ENCODE measurements around the gene TBC1D14.

TBC1D14 gene

DNA sequence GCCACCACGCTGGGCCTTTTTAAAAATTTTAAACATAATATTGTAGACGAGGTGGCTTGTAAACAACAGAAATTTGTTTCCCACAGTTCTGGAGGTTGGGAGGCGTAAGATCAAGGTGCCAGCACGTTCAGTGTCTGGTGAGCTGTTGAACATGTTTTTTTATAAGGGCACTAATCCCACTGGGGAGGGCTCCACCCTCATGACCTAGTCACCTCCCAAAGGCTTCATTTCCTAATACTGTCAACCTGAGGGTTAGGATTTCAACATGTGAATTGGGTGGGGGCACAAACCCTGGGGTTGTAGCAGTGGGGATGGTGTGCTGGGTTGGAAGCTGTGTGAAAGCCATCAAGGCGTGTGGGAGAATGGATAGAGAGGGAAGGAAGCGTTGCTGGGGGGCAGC lies 27.6 kb downstream of the TBC1D14 start:
- no peaks in the 10 kb centered on the region for H3K36me3 ChIP-seq
- no peak for DNase-seq
- H3K27me3 ChIP-seq, result no peaks in the 10 kb centered on the region
- TF ChIP-seq, protein P1, sequence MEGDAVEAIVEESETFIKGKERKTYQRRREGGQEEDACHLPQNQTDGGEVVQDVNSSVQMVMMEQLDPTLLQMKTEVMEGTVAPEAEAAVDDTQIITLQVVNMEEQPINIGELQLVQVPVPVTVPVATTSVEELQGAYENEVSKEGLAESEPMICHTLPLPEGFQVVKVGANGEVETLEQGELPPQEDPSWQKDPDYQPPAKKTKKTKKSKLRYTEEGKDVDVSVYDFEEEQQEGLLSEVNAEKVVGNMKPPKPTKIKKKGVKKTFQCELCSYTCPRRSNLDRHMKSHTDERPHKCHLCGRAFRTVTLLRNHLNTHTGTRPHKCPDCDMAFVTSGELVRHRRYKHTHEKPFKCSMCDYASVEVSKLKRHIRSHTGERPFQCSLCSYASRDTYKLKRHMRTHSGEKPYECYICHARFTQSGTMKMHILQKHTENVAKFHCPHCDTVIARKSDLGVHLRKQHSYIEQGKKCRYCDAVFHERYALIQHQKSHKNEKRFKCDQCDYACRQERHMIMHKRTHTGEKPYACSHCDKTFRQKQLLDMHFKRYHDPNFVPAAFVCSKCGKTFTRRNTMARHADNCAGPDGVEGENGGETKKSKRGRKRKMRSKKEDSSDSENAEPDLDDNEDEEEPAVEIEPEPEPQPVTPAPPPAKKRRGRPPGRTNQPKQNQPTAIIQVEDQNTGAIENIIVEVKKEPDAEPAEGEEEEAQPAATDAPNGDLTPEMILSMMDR (IDR thresholded peaks at IDR 0.05; ENCODE audit: low read depth, low read length), result no peak
- peaks cover 5% of the 10 kb centered on the region; the same call in 1 of the 2 replicates for H3K4me1 ChIP-seq
- H3K9me3 ChIP-seq, result no peaks in the 10 kb centered on the region
- H3K4me3 ChIP-seq (ENCODE audit: low read depth, low read length), result no peak overlapping the region

DNA sequence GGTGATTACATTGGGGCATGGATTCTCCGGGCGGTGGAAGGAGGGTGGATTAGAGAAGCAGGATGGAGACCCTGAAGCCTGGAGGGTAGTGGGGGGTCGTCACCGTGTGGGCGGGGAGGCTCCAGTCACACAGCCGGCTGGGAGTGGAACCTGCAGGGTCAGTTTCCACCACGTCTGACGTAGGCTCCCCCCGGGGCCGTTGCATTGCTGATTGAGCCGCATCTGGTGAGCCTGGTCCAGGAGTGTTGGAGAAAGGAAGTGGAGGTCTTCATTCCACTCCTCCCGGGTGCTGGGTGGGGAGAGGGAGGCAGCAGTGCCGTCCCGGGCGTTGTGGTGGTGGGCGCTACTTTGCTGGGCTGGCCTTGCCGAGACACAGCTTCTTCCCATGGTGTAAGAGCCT lies 28.1 kb downstream of the TBC1D14 start:
- no peaks in the 10 kb centered on the region for H3K36me3 ChIP-seq
- DNase-seq, result no peak
- no peak overlapping the region for H3K4me3 ChIP-seq (ENCODE audit: low read depth, low read length)
- H3K4me1 ChIP-seq, result peaks cover 5% of the 10 kb centered on the region; the same call in 1 of the 2 replicates
- H3K9me3 ChIP-seq, result no peaks in the 10 kb centered on the region
- no peaks in the 10 kb centered on the region for H3K27me3 ChIP-seq
- TF ChIP-seq, protein P1 (IDR thresholded peaks at IDR 0.05; ENCODE audit: low read depth, low read length), result no peak

GRCh38 chr4:6938237-6938636 lies 28.6 kb downstream of the TBC1D14 start:
- no peak overlapping the region for H3K4me3 ChIP-seq (ENCODE audit: low read depth, low read length)
- TF ChIP-seq, protein P1 (IDR thresholded peaks at IDR 0.05; ENCODE audit: low read depth, low read length), result no peak
- H3K27me3 ChIP-seq, result no peaks in the 10 kb centered on the region
- no peaks in the 10 kb centered on the region for H3K9me3 ChIP-seq
- H3K4me1 ChIP-seq, result peaks cover 5% of the 10 kb centered on the region; the same call in 1 of the 2 replicates
- H3K36me3 ChIP-seq, result no peaks in the 10 kb centered on the region
- no peak for DNase-seq

GRCh38 chr4:6938647-6939271 lies 29.1 kb downstream of the TBC1D14 start:
- Histone ChIP-seq H3K9me3 (no peaks in the 10 kb centered on the region), H3K4me3 (ENCODE audit: low read depth, low read length) (no peak overlapping the region), H3K27me3 (no peaks in the 10 kb centered on the region), H3K36me3 (no peaks in the 10 kb centered on the region), H3K4me1 (peaks cover 7% of the 10 kb centered on the region; the same call in 1 of the 2 replicates)
- no peak for DNase-seq
- TF ChIP-seq, protein P1 (IDR thresholded peaks at IDR 0.05; ENCODE audit: low read depth, low read length), result no peak

DNA sequence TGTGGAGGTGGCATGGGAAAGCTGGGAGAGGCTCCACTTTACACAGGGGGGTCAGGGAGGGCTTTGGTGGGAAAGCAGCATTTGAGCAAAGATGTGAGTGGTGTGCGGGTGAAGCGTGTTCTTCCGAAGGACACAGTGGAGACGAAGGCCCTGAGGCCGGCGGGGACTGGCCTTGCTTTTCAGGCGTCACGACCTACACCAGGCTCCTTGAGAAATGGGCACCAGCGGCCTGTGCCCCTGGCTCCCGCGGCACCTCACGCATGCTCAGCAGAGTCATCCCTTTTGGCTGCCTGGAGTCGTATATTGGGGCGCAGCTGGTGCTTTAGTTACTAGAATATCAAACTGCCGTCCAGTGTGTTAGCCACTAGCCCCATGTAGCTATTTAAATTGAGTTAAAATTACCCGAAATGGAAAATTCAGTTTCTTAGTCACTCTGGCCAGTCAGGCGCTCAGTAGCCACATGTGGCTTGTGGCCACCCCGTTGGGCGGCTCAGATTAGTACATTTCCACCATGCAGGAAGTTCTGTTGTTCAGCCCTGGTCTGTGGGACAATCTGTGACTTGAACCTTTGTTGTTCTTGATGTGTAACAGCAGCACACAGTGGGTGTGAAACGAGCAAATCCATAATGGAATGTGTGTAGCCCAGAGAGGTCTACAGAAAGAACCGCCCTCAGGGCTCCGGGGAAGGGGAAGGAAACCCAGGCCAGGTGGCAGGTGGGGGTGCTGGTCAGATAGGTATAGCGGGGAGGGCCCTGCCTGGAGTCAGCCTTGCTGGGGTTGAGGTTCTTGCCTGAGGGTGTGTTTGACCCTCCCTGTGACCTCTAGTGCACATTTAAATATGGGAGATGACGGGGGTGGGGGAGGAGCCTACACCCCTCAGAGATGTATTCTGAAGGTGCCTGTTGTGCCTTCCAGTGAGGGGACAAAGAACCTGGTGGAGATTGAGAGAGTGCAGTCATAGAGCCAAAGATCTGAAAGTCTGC lies 30.4 kb downstream of the TBC1D14 start:
- Histone ChIP-seq H3K27me3 (no peaks in the 10 kb centered on the region), H3K4me3 (ENCODE audit: low read depth, low read length) (no peak overlapping the region), H3K4me1 (peaks cover 7% of the 10 kb centered on the region; the same call in 1 of the 2 replicates), H3K36me3 (no peaks in the 10 kb centered on the region), H3K9me3 (no peaks in the 10 kb centered on the region)
- DNase-seq, result no peak
- TF ChIP-seq, protein P1 (IDR thresholded peaks at IDR 0.05; ENCODE audit: low read depth, low read length), result no peak

Data from BE2C (cell line).